Body of pancreas (tissue), 4 donors: ENCODE measurements around the gene COPS3. TPM values are rescaled to one million over a fixed set of nuclear protein-coding genes. Genes with fewer than 3 reads are reported as not detected.
A peak's percentile ranks its signal among the peaks of the same experiment; 100 is the strongest.

Experiments
- ATAC-seq: fragments of 150-250 bp; one replicate; pipeline ENCODE4 v1.9.1; 2016
- DNase-seq, 4 donors: peaks; one replicate each; pipeline ENCODE4 v3.0.0-alpha.2; 2019
- H3K27ac ChIP-seq, 4 donors: fragments of 200-600 bp; sonication (generic); 1 replicate in 3 of 4; 2 replicates in 1 of 4; pipeline versions ENCODE4 v1.5.1 to v1.6.1; 2016 to 2019; ENCODE audit warnings: mild to moderate bottlenecking in 1 of 4, mixed read lengths in 1 of 4, moderate library complexity in 1 of 4
- H3K27me3 ChIP-seq, 2 donors: fragments of 200-600 bp; sonication (generic); one replicate each; pipeline ENCODE4 v1.6.0; 2016; ENCODE audit warnings: mild to moderate bottlenecking in 1 of 2
- H3K36me3 ChIP-seq, 2 donors: fragments of 200-600 bp; sonication (generic); replicated peaks in 1 of 2; 2 replicates each; pipeline ENCODE4 v1.5.1; 2016; ENCODE audit warnings: low read depth in 2 of 2; ENCODE audit not compliant: insufficient read depth in 1 of 2
- H3K4me1 ChIP-seq: fragments of 200-600 bp; sonication (generic); one replicate; pipeline ENCODE4 v1.6.0; 2016
- H3K4me3 ChIP-seq, 2 donors: fragments of 200-600 bp; sonication (generic); 1 replicate in 1 of 2; 2 replicates in 1 of 2; pipeline ENCODE4 v1.5.1; 2016 to 2019
- H3K9me3 ChIP-seq, 3 donors: fragments of 200-600 bp; sonication (generic); 1 replicate in 2 of 3; 2 replicates in 1 of 3; pipeline ENCODE4 v1.5.1; 2016
- POLR2A ChIP-seq, 3 donors: fragments of 450-650 bp; IDR thresholded peaks; one replicate each; pipeline ENCODE4 v1.6.1; 2016; ENCODE audit warnings: antibody characterized with exemption in 3 of 3, mild to moderate bottlenecking in 2 of 3
- WGBS, 2 donors: methylation state at CpG; one replicate each; pipeline ENCODE4 v1.1.5; 2017; 5-methylcytosine and 5-hydroxymethylcytosine counted together
- intact Hi-C: fragments of 100-400 bp; cut with DNase I; formaldehyde crosslinking; loops from one replicate; pipeline ENCODE4 v1.15.1; 2023
- total RNA-seq, 2 donors: library from RNA; depleted of rRNA; stranded (reverse); fragments of >200 nt; gene quantifications; one replicate each; pipeline ENCODE4 v1.1.0, GENCODE V29; 2016
- TF ChIP-seq, protein P1 (sequence below), 7 experiments: fragments of 450-650 bp in 4 of 7; fragments of 200-600 bp in 3 of 7; sonication (generic) in 3 of 7; IDR thresholded peaks; one replicate each; pipeline ENCODE4 v1.5.1; 2016 to 2019; ENCODE audit warnings: antibody characterized with exemption in 7 of 7

The COPS3 gene
- total RNA-seq: 10 to 100 TPM; 23.1 to 29.8 TPM

DNA sequence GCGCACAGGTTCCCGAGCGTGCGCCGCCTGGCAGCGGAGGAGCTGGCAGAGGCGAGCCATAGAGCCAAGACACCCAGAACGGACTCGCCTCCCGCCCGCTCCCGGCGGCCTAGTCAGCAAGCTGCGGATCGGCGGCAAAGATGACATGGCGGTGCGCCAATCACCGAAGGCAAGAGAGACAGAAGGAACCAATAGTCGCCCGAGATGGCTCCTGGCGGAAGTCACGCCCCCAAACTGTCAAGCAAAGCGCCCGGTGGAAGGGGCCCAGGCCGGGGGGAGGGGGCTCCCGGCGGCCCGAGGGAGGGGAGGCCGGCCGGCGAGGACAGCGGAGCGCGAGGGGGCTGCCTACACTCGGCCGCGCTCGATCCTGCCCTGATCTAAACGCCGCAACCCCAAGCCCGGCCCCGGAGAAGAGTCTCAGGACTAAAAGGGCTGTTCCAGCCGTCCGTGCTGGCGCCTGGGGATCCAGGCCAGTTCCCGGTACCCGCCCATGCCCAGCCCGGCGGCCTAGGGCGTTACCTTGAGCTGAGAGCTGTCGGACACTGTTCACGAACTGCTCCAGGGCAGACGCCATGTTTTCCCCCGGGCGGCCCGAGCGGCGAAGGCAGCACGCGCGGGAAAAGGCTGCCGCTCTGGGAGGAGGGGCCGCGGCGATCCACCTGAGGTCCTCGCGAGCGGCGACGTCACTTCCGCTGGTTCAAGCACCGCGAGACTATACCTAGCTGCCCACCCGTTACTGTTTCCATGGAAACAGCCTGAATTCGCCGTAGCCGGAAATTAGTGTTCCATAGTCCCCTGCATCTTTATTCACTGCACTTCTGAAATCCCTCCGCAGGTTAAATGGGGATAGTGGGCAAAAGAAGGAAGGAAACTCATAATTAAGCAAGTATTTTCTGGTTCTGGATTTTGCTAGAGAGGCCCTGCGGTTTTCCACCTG lies at the start of gene COPS3:
TSS of gene COPS3 (minus strand) at position 634 of the 937 bp plus-strand sequence. CDS start at position 574, 60 bp downstream.
- WGBS, 2 donors: 0 to 2% methylated on average over 6 to 79 of the region's 80 CpGs
- H3K4me1 ChIP-seq: peaks cover 33% of the 10 kb centered on the region
- H3K4me3 ChIP-seq: peak within 1 kb of the TSS; percentile 92 to 95
- DNase-seq: peak; percentile 98 to 99 (median 99)
- TF ChIP-seq, protein P1, sequence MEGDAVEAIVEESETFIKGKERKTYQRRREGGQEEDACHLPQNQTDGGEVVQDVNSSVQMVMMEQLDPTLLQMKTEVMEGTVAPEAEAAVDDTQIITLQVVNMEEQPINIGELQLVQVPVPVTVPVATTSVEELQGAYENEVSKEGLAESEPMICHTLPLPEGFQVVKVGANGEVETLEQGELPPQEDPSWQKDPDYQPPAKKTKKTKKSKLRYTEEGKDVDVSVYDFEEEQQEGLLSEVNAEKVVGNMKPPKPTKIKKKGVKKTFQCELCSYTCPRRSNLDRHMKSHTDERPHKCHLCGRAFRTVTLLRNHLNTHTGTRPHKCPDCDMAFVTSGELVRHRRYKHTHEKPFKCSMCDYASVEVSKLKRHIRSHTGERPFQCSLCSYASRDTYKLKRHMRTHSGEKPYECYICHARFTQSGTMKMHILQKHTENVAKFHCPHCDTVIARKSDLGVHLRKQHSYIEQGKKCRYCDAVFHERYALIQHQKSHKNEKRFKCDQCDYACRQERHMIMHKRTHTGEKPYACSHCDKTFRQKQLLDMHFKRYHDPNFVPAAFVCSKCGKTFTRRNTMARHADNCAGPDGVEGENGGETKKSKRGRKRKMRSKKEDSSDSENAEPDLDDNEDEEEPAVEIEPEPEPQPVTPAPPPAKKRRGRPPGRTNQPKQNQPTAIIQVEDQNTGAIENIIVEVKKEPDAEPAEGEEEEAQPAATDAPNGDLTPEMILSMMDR (IDR thresholded peaks at IDR 0.05): no peak
- peak; percentile 42 to 85 (median 83) for TF ChIP-seq POLR2A (IDR thresholded peaks at IDR 0.05)
- peak; percentile 96 for ATAC-seq
- no peaks in the 10 kb centered on the region for H3K27me3 ChIP-seq
- peak within 1 kb of the TSS; percentile 93 to 99 (median 98) for H3K27ac ChIP-seq
- no peaks in the 10 kb centered on the region for H3K36me3 ChIP-seq
- intact Hi-C loops: no loop called here
- no peaks in the 10 kb centered on the region for H3K9me3 ChIP-seq

DNA sequence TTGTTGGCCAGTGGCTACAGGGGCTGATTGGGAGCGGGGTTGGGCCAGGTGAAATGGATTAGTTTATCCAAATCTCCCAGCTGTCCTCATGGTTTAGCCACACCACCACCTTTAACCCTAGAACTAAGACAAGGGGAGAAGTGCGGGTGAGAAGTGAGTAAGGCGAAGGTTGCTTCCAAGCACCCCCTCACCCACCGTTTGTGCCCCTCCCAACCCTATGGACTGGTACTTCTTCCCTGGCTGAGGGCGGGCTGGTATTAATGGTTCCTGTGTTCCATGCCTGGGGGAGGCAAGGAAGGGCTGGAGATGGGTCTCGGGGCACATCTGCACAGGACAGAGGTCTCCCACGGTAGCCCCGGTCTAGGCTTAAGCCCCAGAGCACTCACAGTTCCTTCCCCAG lies 47.2 kb upstream of the COPS3 start:
- WGBS, 2 donors: 80 to 83% methylated on average over 6 to 8 of the region's 8 CpGs
- Histone ChIP-seq H3K27ac (no peak overlapping the region), H3K27me3 (no peaks in the 10 kb centered on the region), H3K36me3 (no peaks in the 10 kb centered on the region), H3K4me3 (no peak overlapping the region), H3K4me1 (no peaks in the 10 kb centered on the region), H3K9me3 (no peaks in the 10 kb centered on the region)
- intact Hi-C loops: no loop called here
- no peak for DNase-seq
- TF ChIP-seq POLR2A (IDR thresholded peaks at IDR 0.05): no peak
- TF ChIP-seq, protein P1 (IDR thresholded peaks at IDR 0.05): no peak
- no peak for ATAC-seq

DNA sequence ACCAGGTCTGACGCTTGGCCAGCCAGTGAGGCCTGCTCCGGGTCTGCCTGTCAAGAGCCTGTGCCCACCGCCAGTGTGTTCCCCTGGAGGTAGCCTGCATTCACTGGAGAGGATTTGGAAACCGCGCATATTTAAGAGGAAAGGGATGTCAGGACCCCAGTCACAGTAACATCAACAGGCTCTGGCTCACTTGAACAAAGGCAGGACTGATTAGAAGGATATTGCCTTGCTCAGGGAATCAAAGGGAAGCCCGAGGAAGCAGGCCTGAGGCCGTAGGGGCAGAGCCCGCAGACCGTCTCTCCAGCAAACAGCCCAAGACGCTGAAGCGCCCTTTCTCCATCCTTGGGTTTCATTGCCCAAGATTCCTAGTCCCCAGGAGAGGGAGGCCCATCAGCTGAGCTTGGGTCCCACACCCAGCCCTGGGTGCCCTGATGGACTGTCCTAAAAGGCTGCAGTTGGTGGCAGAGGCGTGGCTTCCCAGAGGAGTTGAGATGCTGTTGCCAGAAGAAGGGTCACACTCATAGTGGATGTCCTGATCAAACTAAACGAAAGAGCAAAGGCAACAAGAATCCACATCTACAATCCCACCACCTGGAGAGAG lies 45.3 kb upstream of the COPS3 start:
- TF ChIP-seq, protein P1 (IDR thresholded peaks at IDR 0.05): no peak
- TF ChIP-seq POLR2A (IDR thresholded peaks at IDR 0.05): no peak
- DNase-seq: no peak
- H3K9me3 ChIP-seq: no peaks in the 10 kb centered on the region
- intact Hi-C loops: no loop called here
- no peaks in the 10 kb centered on the region for H3K4me1 ChIP-seq
- no peak for ATAC-seq
- 89 to 90% methylated on average over 6 to 13 of the region's 13 CpGs for WGBS, 2 donors
- no peak overlapping the region for H3K27ac ChIP-seq
- H3K27me3 ChIP-seq: no peaks in the 10 kb centered on the region
- no peaks in the 10 kb centered on the region for H3K36me3 ChIP-seq
- H3K4me3 ChIP-seq: no peak overlapping the region

DNA sequence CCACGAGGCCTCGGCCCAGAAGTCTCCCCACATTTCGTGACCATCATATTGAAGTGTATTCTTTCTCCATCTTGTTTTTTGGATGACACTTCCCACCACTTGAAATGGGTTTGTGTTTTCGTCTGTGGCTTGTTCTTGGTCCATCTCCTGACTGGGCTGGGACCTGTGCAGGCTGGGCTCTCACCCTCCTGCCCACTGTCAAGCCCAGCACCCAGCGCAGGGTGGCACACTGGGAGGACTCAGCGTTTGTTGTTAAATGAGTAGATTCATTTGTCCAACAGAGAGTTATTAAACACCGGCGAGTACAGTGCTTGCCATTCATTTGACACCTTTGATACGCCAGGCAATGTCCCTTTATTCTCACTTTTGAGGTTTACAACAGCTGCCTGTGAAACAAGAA lies 44.8 kb upstream of the COPS3 start:
- intact Hi-C loops: no loop called here
- 77 to 86% methylated on average over 9 of the region's 9 CpGs for WGBS, 2 donors
- TF ChIP-seq, protein P1 (IDR thresholded peaks at IDR 0.05): no peak
- no peak for TF ChIP-seq POLR2A (IDR thresholded peaks at IDR 0.05)
- H3K4me1 ChIP-seq: no peaks in the 10 kb centered on the region
- H3K27ac ChIP-seq: no peak overlapping the region
- no peaks in the 10 kb centered on the region for H3K27me3 ChIP-seq
- H3K9me3 ChIP-seq: no peaks in the 10 kb centered on the region
- ATAC-seq (no peak), DNase-seq (no peak)
- H3K4me3 ChIP-seq: no peak overlapping the region
- no peaks in the 10 kb centered on the region for H3K36me3 ChIP-seq
